GM12892 (cell line): Measurements from ENCODE around the gene SRC.

Experiments used
- POLR2A ChIP-seq: IDR thresholded peaks from 2 replicates; pipeline ENCODE4 v1.6.1; 2011; ENCODE audit warnings: low read depth, low read length, control low read depth
- POLR2AphosphoS5 ChIP-seq: IDR thresholded peaks from 2 replicates; pipeline ENCODE4 v1.6.1; 2011; ENCODE audit warnings: low read depth, low read length, control low read depth
- TAF1 ChIP-seq: IDR thresholded peaks from 2 replicates; pipeline ENCODE4 v1.6.1; 2011; ENCODE audit warnings: low read depth, mild to moderate bottlenecking, control low read depth, low read length, borderline replicate concordance

DNA sequence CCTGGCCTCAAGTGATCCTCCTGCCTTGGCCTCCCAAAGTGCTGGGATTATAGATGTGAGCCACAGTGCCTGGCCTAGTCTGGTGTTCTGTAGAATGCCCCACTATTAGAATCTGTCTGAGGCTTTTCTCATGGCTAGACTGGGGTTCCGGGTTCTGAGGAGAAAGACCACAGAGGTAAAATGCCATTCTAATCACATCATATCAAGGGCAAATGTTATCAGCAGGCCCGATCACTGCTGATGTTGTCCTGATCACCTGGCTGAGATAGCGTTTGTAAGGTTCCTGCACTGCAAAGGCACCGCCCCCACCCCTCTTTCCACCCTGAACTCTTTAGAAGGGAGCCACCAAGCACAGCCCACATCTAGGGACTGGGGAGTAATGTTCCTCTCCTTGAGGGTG lies 6.7 kb upstream of the SRC start:
- no peak for TF ChIP-seq TAF1
- TF ChIP-seq POLR2AphosphoS5, result no peak
- no peak for TF ChIP-seq POLR2A
